Activated B cell treated with CpG ODN at 0.5 μM for 24 hours (primary cell): Measurements from ENCODE around the gene UBA6. TPM values are rescaled to one million over a fixed set of nuclear protein-coding genes. Genes with fewer than 3 reads are reported as not detected.
A peak's percentile ranks its signal among the peaks of the same experiment; 100 is the strongest.
"Not testable (repeated sequence)": the region's sequence is repeated elsewhere in the genome, so short reads cannot be mapped to it uniquely, and the experiment has no call there.

ENCODE experiments used
- ATAC-seq: fragments of 200-7000 bp; cut with Tn5 transposase; one replicate; pipeline ENCODE4 v1.10.0; 2021; ENCODE audit warnings: low read depth, mild to moderate bottlenecking, moderate library complexity
- CTCF ChIA-PET: fragments of 350-600 bp; sonication (Branson Sonifier 250); formaldehyde crosslinking; loops from one replicate; lab custom pipeline; 2021; ENCODE audit warnings: antibody characterized with exemption; lab: Charles Lee
- POLR2A ChIA-PET: fragments of 350-600 bp; sonication (Branson Sonifier 250); formaldehyde crosslinking; loops from one replicate; lab custom pipeline; 2021; ENCODE audit warnings: antibody characterized with exemption; lab: Charles Lee
- DNase-seq: peaks from one replicate; pipeline ENCODE4 v3.0.0; 2022
- H3K27ac Mint-ChIP-seq: one replicate; pipeline ENCODE4 v1.8.0; 2020; ENCODE audit warnings: mixed read lengths
- H3K27me3 Mint-ChIP-seq: one replicate; pipeline ENCODE4 v1.8.0; 2021; ENCODE audit warnings: mixed read lengths
- H3K36me3 Mint-ChIP-seq: one replicate; pipeline ENCODE4 v1.8.0; 2021; ENCODE audit warnings: low read depth, mixed read lengths
- H3K4me1 Mint-ChIP-seq: one replicate; pipeline ENCODE4 v1.8.0; 2021; ENCODE audit warnings: mixed read lengths
- H3K4me3 Mint-ChIP-seq: one replicate; pipeline ENCODE4 v1.8.0; 2020; ENCODE audit warnings: mild to moderate bottlenecking, mixed read lengths
- H3K9me3 Mint-ChIP-seq: one replicate; pipeline ENCODE4 v1.8.0; 2020; ENCODE audit warnings: mixed read lengths
- CTCF ChIP-seq: fragments of 200-600 bp; IDR thresholded peaks from one replicate; pipeline ENCODE4 v1.8.0; 2022; ENCODE audit warnings: antibody characterized with exemption, mild to moderate bottlenecking
- intact Hi-C: fragments of 100-400 bp; cut with micrococcal nuclease; formaldehyde crosslinking; loops from one replicate; pipeline ENCODE4 v1.15.1; 2024
- total RNA-seq: library from RNA; stranded (reverse); gene quantifications from 2 replicates; pipeline ENCODE4 v1.2.3, GENCODE V29; 2022

The UBA6 gene
- total RNA-seq, 1 donor from 2014 or later: 70.4 TPM

- CTCF ChIA-PET: no interaction called here
- peaks cover 81% of the 10 kb centered on the region for H3K36me3 Mint-ChIP-seq
- TF ChIP-seq CTCF: no peak
- H3K4me1 Mint-ChIP-seq: peaks cover 18% of the 10 kb centered on the region
- intact Hi-C loops: no loop called here
- no peaks in the 10 kb centered on the region for H3K27me3 Mint-ChIP-seq
- POLR2A ChIA-PET: no interaction called here
- H3K4me3 Mint-ChIP-seq: no peak overlapping the region
- H3K27ac Mint-ChIP-seq: no peak overlapping the region
- ATAC-seq: no peak
- peaks cover 12% of the 10 kb centered on the region for H3K9me3 Mint-ChIP-seq
- DNase-seq: no peak
These were observed 40.5 kb downstream of the UBA6 start for GRCh38 chr4:67660418-67660817.

- Mint-ChIP-seq H3K27me3 (no peaks in the 10 kb centered on the region), H3K27ac (no peak overlapping the region), H3K9me3 (peaks cover 15% of the 10 kb centered on the region), H3K4me1 (peaks cover 18% of the 10 kb centered on the region), H3K4me3 (no peak overlapping the region), H3K36me3 (peaks cover 85% of the 10 kb centered on the region)
- CTCF ChIA-PET: no interaction called here
- TF ChIP-seq CTCF: no peak
- ATAC-seq (no peak), DNase-seq (no peak)
- POLR2A ChIA-PET: no interaction called here
- intact Hi-C loops: no loop called here
These were observed 41.9 kb downstream of the UBA6 start for GRCh38 chr4:67659065-67659464.

GRCh38 chr4:67658302-67658701 lies 42.7 kb downstream of the UBA6 start:
- Mint-ChIP-seq H3K27ac (no peak overlapping the region), H3K4me3 (no peak overlapping the region), H3K9me3 (peaks cover 15% of the 10 kb centered on the region), H3K27me3 (no peaks in the 10 kb centered on the region), H3K36me3 (peaks cover 86% of the 10 kb centered on the region), H3K4me1 (peaks cover 18% of the 10 kb centered on the region)
- ChIA-PET CTCF (no interaction called here), POLR2A (no interaction called here)
- ATAC-seq: no peak
- intact Hi-C loops: no loop called here
- no peak for TF ChIP-seq CTCF
- DNase-seq: no peak

GRCh38 chr4:67651536-67651935 lies 49.4 kb downstream of the UBA6 start:
- CTCF ChIA-PET: no interaction called here
- no peak overlapping the region for H3K27ac Mint-ChIP-seq
- no peaks in the 10 kb centered on the region for H3K27me3 Mint-ChIP-seq
- POLR2A ChIA-PET: interaction anchor here (0.6 kb wide), 1 partner anchor 101 kb away, joined by 9 read pairs; no protein-coding TSS in a partner anchor
- intact Hi-C loops: no loop called here
- peaks cover 71% of the 10 kb centered on the region for H3K36me3 Mint-ChIP-seq
- peaks cover 4% of the 10 kb centered on the region for H3K9me3 Mint-ChIP-seq
- H3K4me3 Mint-ChIP-seq: no peak overlapping the region
- TF ChIP-seq CTCF: no peak
- ATAC-seq: no peak
- H3K4me1 Mint-ChIP-seq: peaks cover 3% of the 10 kb centered on the region
- no peak for DNase-seq

- Mint-ChIP-seq H3K4me3 (no peak overlapping the region), H3K36me3 (peaks cover 64% of the 10 kb centered on the region), H3K27me3 (no peaks in the 10 kb centered on the region), H3K27ac (peak overlapping the region; percentile 1), H3K9me3 (no peaks in the 10 kb centered on the region), H3K4me1 (peaks cover 21% of the 10 kb centered on the region)
- ATAC-seq (no peak), DNase-seq (no peak)
- no peak for TF ChIP-seq CTCF
- intact Hi-C loops: no loop called here
- POLR2A ChIA-PET: no interaction called here
- CTCF ChIA-PET: interaction anchor here (1.2 kb wide), 1 partner anchor 89 kb away, joined by 3 read pairs; no protein-coding TSS in a partner anchor
These were observed 62.8 kb downstream of the UBA6 start for GRCh38 chr4:67638136-67638535.

GRCh38 chr4:67636978-67637377 lies 64.0 kb downstream of the UBA6 start:
- H3K9me3 Mint-ChIP-seq, CTCF ChIA-PET, H3K27ac Mint-ChIP-seq, POLR2A ChIA-PET, intact Hi-C loops, H3K4me3 Mint-ChIP-seq, DNase-seq, ATAC-seq, H3K27me3 Mint-ChIP-seq: not testable (repeated sequence)
- peaks cover 67% of the 10 kb centered on the region for H3K36me3 Mint-ChIP-seq
- peaks cover 33% of the 10 kb centered on the region for H3K4me1 Mint-ChIP-seq
